Renal pelvis (tissue), 12 donors: Measurements from ENCODE around the gene TMEM215. TPM values are rescaled to one million over a fixed set of nuclear protein-coding genes. Genes with fewer than 3 reads are reported as not detected.
"Not testable (repeated sequence)": the region's sequence is repeated elsewhere in the genome, so short reads cannot be mapped to it uniquely, and the experiment has no call there.

Experiments
- DNase-seq: peaks from one replicate; pipeline ENCODE4 v3.0.0-alpha.2; 2013
- long read RNA-seq, 16 experiments: transcript quantifications; one replicate each; lab custom pipeline, GENCODE V29; 2026
- polyA plus RNA-seq, 3 donors: library from polyadenylated mRNA; unstranded; fragments of 120-200 nt; gene quantifications; one replicate each; pipeline ENCODE4 v1.2.1, GENCODE V29; 2013; ENCODE audit not compliant: insufficient read length in 3 of 3

TMEM215 gene, protein sequence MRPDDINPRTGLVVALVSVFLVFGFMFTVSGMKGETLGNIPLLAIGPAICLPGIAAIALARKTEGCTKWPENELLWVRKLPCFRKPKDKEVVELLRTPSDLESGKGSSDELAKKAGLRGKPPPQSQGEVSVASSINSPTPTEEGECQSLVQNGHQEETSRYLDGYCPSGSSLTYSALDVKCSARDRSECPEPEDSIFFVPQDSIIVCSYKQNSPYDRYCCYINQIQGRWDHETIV
- under 1 TPM; 0.05 to 0.15 (median 0.10) TPM for polyA plus RNA-seq
- long read RNA-seq, donor 1: 0 reads
- long read RNA-seq, donor 2: 0 reads
- long read RNA-seq, donor 3: 0 reads
- long read RNA-seq, donor 4: 0 reads
- long read RNA-seq, donor 5, partial matches to known transcripts: 0 of 1 reads
- long read RNA-seq, donor 5, other reads (novel, unspliced or antisense): 0 of 1 reads
- long read RNA-seq, donor 6: 0 reads
- long read RNA-seq, donor 7: 0 reads
- long read RNA-seq, donor 8, partial matches to known transcripts: 0 of 3 reads
- long read RNA-seq, donor 8, other reads (novel, unspliced or antisense): 0 of 3 reads
- long read RNA-seq, donor 9: 0 reads
- long read RNA-seq, donor 10: 0 reads
- long read RNA-seq, donor 11: 0 reads
- long read RNA-seq, donor 12: 0 reads
- long read RNA-seq, donor 13: 0 reads
- long read RNA-seq, donor 14: 0 reads
- long read RNA-seq, donor 15: 0 reads
- long read RNA-seq, donor 16: 0 reads

DNA sequence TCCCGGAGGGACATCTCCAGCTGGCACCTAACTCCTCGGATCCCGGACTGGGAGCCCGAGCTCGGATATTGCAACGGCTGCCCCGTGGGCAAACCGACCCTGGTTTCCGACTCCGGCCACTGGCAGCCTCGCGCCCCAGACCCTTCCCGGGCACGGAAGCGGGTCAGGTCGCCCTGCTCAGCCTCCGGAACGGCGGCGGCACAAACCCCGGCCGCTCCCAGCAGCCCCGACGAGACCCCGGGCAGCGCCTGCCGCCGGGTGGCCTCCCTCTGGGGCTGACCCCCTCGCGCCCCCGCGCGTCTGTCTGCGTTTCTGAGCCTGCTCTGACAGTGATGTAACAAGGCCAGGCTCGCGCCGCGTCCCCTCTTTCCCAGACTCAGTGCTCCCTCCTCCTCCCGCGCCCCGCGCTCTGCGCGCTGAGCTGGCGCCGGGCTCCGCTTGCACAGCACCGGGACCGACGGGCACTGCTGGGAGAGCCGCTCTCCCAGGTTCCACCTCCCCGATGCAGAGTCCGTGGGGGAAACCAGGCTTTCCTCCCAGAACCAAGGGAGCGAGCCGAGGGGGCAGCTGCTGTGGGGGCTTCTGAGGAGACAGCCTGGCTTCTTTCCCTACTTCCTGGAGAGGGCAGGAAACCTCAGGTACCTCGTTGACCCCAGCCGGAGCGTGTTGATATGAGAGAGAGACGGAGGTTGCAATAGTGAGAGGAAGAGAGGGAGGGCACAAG is at the start of gene TMEM215:
TMEM215 (plus strand) TSS at position 373 of the 724 bp plus-strand sequence. CDS start 644 bp downstream, outside the sequence.
- DNase-seq: peak; percentile 60

DNA sequence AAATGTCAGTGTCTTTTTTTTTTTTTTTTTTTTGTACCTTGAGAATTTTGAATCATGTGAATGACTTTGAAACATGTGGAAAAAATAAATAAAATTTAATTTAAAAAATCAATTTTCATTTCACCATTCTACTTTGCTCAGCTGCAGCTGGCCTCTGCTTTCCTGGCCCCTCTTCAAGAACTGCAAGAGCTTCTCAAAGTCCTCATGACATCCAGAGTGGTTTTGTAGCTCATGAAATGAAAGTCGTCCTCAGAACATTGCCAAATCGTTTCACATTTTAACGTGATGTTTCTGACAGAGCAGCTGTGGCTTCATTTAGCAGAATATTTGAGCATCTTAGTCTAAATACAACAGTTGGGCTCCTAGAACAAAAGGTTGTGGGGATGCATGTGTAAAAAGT is 47.9 kb upstream of the TMEM215 start:
- DNase-seq: no peak

- DNase-seq: no peak
These were observed 46.0 kb upstream of the TMEM215 start for GRCh38 chr9:32737378-32737777.

DNA sequence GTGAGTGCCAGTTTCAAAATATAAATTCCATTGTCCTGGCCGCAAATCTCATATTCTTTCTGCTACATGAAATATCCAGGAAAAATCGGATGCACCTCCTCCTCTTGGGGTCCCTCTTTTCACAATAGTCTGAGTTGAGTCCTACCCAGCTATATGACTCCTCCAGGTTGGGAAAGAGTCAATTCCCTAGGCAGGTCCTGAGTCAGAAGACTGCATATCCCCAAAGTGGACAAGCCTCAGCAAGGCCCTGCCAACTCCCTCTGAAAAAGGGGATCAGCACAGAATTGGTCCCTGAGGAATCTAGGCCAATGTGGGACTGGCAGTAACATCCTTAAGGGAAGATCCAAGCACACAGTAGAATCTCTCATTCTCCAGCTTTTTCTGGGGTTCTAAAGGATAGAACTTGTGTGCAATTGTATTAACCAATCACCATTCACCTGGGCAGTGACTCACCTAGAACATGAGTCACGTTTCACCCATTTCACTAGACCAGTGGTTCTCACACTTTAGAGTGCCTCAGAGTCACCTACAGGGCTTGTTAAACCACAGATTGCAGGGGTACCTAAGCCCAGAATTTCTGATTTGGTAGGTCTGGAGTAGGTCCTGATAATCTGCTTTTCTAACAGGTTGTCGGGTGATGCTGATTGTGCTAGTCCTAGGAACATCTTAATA is 44.7 kb upstream of the TMEM215 start:
- no peak for DNase-seq

- DNase-seq: peak; percentile 23
These were observed 41.6 kb upstream of the TMEM215 start for GRCh38 chr9:32741706-32742105.

- no peak for DNase-seq
These were observed 41.0 kb upstream of the TMEM215 start for GRCh38 chr9:32742296-32742695.

GRCh38 chr9:32748013-32748412 is 35.3 kb upstream of the TMEM215 start:
- DNase-seq: no peak

- DNase-seq: no peak
These were observed 27.6 kb upstream of the TMEM215 start for GRCh38 chr9:32755730-32756129.

- no peak for DNase-seq
These were observed 19.2 kb upstream of the TMEM215 start for GRCh38 chr9:32764139-32764538.

DNA sequence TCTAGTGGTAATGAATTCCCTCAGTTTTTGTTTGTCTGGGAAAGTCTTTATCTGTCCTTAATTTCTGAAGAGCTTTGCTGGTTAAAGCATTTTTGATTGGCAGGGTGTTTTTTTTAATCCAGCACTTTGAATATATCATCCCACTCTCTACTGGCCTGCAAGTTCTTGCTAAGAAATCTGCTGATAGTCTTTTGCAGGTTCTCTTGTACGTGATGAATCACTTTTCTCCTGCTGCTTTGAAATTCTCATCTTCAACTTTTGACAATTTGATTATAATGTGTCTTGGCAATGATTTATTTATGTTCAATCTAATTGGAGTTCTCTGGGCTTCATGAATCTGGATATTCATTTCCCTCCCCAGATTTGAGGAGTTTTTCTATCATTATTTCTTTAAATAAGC is 8.1 kb upstream of the TMEM215 start:
- no peak for DNase-seq

DNA sequence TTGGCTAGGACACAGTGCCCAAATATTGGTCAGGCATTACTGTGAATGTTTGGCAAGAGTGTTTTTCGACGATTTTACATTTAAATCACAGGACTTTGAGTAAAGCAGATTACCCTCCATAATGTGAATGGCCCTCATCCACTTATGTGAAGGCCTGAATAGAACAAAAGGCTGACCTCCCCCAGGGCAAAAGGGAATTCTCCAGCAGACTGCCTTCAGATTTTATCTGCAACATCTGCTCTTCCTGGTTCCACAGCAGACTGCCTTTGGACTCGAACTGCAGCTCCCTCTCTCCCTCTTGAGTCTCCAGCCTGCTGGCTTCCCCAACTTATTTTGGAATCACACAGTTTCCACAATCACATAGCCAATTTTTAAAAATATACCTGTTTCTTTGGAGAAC is 7.1 kb upstream of the TMEM215 start:
- no peak for DNase-seq

DNA sequence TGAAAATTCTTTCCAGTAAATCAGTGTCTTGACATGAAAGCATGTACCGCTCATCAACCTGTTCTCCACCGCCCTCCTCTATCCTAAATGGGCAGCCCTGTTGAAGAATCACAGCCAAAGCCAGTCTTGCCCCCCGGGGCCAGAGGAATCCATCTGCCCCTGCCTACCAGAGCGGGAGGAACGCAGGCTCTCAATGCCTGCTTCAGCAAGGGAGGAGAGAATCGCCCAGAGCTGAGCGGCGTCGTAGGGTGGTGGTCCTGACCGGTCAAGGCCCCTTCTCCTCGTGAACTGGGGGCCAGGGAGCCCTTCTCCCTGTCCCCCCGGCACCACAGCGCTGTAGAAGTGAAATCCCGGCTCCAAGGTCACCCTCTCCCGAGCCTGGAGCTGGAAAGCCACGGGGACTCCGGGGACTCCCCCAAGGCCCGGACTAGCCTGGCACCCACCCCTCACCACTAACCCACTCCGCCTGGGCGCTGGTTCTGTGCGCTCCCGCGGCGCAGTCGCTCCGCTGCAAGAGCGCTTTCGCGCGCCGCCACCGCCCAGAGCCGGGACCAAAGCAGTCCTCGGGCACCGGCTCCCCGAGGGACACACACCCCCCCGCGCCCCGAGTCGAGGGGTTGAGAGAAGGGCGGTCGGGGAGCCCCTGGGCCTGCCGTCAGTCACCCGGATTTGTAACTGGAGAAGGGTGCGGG is 718 bp upstream of the TMEM215 start:
- no peak for DNase-seq

DNA sequence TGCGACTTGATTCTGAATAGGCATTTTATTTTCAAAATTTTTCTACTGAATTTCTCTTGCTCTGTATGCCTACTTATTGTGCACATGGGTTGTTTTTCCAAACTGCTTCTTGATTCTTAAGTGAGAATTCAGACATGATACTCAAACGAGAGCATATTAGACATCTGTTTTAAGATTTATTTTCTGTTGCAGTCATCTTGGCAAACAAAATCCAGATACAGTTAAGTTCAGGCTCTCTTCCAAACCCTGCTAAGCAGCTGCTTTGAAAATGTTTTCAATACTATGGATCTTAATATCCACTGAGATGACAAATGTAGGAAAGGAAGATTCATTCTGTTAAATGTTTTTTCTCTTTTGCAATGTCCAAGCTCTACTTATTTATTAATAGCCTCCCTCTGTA is 4.5 kb downstream of the TMEM215 start:
- DNase-seq: no peak

DNA sequence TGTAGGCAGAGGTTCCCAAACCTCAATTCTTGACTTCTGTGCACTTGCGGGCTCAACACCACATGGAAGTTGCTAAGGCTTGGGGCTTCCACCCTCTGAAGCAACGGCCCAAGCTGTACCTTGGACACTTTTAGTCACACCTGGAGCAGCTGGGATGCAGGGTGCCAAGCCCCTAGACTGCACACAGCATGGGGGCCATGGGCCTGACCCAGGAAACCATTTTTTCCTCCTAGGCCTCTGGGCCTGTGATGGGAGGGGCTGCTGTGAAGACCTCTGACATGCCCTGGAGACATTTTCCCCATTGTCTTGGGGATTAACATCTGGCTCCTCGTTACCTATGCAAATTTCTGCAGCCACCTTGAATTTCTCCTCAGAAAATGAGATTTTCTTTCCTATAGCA is 12.7 kb downstream of the TMEM215 start:
- DNase-seq: not testable (repeated sequence)

- DNase-seq: no peak
These were observed 18.2 kb downstream of the TMEM215 start for GRCh38 chr9:32801530-32801929.

DNA sequence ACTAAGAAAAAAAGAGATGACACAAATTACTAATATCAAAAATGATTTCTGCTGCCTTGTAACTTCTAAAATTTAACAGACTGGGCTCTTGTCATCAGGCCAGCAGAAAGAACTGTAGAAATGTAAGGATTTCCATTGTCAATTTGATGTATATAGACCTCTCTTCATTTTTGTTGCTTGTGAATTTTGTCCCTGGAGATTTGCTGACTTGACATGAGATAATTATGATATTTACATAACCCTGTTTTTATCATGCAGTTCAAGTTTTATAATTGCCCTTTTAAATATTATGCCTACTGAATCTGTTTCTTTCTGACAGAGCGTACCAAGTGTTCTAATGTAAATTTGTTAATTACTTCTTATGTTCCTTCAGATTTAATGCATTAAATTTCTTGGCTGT is 23.9 kb downstream of the TMEM215 start:
- no peak for DNase-seq

- no peak for DNase-seq
These were observed 27.9 kb downstream of the TMEM215 start for GRCh38 chr9:32811246-32811645.

GRCh38 chr9:32820322-32820721 is 37.0 kb downstream of the TMEM215 start:
- DNase-seq: no peak

DNA sequence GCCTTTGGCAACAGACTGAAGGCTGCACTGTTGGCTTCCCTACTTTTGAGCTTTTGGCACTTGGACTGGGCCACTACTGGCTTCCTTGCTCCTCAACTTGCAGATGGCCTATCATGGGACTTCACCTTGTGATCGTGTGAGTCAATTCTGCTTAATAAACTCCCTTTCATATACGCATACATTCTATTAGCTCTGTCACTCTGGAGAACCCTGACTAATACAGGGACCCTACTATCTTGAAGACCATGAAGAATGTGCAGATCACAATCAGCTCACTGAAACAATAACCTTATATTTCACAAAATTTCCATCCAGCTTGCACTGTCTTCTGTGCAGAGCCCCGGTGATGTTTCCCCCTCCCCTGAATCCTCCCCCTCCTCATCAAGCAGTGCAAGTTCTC is 39.8 kb downstream of the TMEM215 start:
- DNase-seq: no peak

GRCh38 chr9:32823551-32823950 is 40.2 kb downstream of the TMEM215 start:
- DNase-seq: no peak

DNA sequence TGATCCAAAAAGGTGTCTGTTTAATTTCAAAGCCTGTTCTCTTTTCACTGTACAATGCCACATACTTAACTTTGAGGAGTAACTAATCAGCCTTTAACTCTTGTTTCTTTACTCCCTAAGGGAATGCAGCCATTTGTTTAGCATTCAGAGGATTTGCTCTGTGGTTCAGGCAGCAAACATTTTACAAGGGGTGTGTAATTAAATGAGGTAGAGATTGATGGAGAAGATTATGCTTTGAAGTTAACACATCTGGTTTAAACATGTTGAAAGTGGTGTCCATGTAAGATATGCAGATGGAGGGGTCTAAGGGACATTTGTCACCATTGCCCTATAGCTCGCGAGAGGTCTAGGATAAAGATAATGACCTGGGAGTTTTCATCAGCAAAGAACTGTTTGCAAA is 41.9 kb downstream of the TMEM215 start:
- DNase-seq: no peak
